ENCODE results near the gene SLC12A6.

SLC12A6 gene

GRCh38 chr15:34327906-34328305 lies 9.7 kb downstream of the SLC12A6 start:
- DNase-seq = no peak

GRCh38 chr15:34325368-34325767 lies 12.2 kb downstream of the SLC12A6 start:
- no peak for DNase-seq

GRCh38 chr15:34324933-34325332 lies 12.6 kb downstream of the SLC12A6 start:
- DNase-seq = no peak

- no peak for DNase-seq
Observed at GRCh38 chr15:34323217-34323616, 14.4 kb downstream of the SLC12A6 start.

- peak in 1 of 2 donors; percentile 24 for DNase-seq
Observed at GRCh38 chr15:34318277-34319079, 19.1 kb downstream of the SLC12A6 start.

- DNase-seq = no peak
Observed at GRCh38 chr15:34314491-34315490, 22.8 kb downstream of the SLC12A6 start.

- DNase-seq = no peak
Observed at GRCh38 chr15:34311563-34311962, 26.0 kb downstream of the SLC12A6 start.

GRCh38 chr15:34304613-34305012 lies 33.0 kb downstream of the SLC12A6 start:
- no peak for DNase-seq

- DNase-seq = no peak
Observed at GRCh38 chr15:34301058-34301457, 36.5 kb downstream of the SLC12A6 start.

- DNase-seq = no peak
Observed at GRCh38 chr15:34297059-34297458, 40.5 kb downstream of the SLC12A6 start.

GRCh38 chr15:34292621-34293020 lies 45.0 kb downstream of the SLC12A6 start:
- DNase-seq = no peak

GRCh38 chr15:34284937-34285336 lies 52.6 kb downstream of the SLC12A6 start:
- DNase-seq = no peak

GRCh38 chr15:34282384-34282783 lies 55.2 kb downstream of the SLC12A6 start:
- DNase-seq = no peak

- DNase-seq = no peak
Observed at GRCh38 chr15:34280193-34280592, 57.4 kb downstream of the SLC12A6 start.

GRCh38 chr15:34279368-34279767 lies 58.2 kb downstream of the SLC12A6 start:
- no peak for DNase-seq

GRCh38 chr15:34275721-34276120 lies 61.9 kb downstream of the SLC12A6 start:
- no peak for DNase-seq

- no peak for DNase-seq
Observed at GRCh38 chr15:34275154-34275553, 62.4 kb downstream of the SLC12A6 start.

- DNase-seq = no peak
Observed at GRCh38 chr15:34271493-34271892, 66.1 kb downstream of the SLC12A6 start.

GRCh38 chr15:34266751-34267150 lies 70.8 kb downstream of the SLC12A6 start:
- DNase-seq = no peak

- DNase-seq = no peak
Observed at GRCh38 chr15:34264076-34264475, 73.5 kb downstream of the SLC12A6 start.

- no peak for DNase-seq
Observed at GRCh38 chr15:34262362-34262761, 75.2 kb downstream of the SLC12A6 start.

GRCh38 chr15:34259566-34259965 lies 78.0 kb downstream of the SLC12A6 start:
- DNase-seq = no peak

- no peak for DNase-seq
Observed at GRCh38 chr15:34258151-34258550, 79.4 kb downstream of the SLC12A6 start.

GRCh38 chr15:34252545-34252944 lies 85.0 kb downstream of the SLC12A6 start:
- DNase-seq = no peak
